Measurements from ENCODE around the gene PNMA6A. TPM values are rescaled to one million over a fixed set of nuclear protein-coding genes. Genes with fewer than 3 reads are reported as not detected.

Gene PNMA6A
- total and polyA plus RNA-seq, 2 of the 13 experiments (the other 11 are each of a cell fraction or from before 2014, with no cell fraction given), result 0.11 to 0.66 TPM

- in situ Hi-C loops (cut with HindIII; ENCODE audit: extremely low pct_ligation_motif_present, low pct_unique_long_range_greater_than_20kb), result no loop called here
- Histone ChIP-seq H3K9me3 (ENCODE audit: low read length) (no peaks in the 10 kb centered on the region), H4K20me1 (ENCODE audit: insufficient read depth, low read length) (no peaks in the 10 kb centered on the region), H3K4me2 (ENCODE audit: low read depth, low read length) (no peak overlapping the region), H3K4me1 (ENCODE audit: insufficient read depth, low read length) (peaks cover 8% of the 10 kb centered on the region), H3K79me2 (ENCODE audit: insufficient read depth, low read length) (no peaks in the 10 kb centered on the region), H2AFZ (ENCODE audit: low read length) (no peak overlapping the region), H3K9ac (ENCODE audit: insufficient read depth, low read depth, low read length) (no peak overlapping the region), H3K36me3 (replicated peaks in 1 of 2; ENCODE audit: control insufficient read depth in 1 of 2, insufficient read depth in 2 of 2, low read length in 2 of 2) (no peaks in the 10 kb centered on the region), H3K27me3 (ENCODE audit: control insufficient read depth in 1 of 2, insufficient read depth in 2 of 2, low read length in 2 of 2) (no peaks in the 10 kb centered on the region), H3K4me3 (replicated peaks in 1 of 3; ENCODE audit: insufficient read depth in 1 of 3, low read depth in 2 of 3, low read length in 3 of 3) (no peak overlapping the region), H3K27ac (ENCODE audit: extremely low read length, insufficient read depth, low read length) (no peak overlapping the region)
- ATAC-seq (no peak), DNase-seq (ENCODE audit: low spot score) (no peak), FAIRE-seq (no peak)
- TF ChIP-seq TRIM24 (CRISPR knock-in tag; IDR thresholded peaks at IDR 0.05), result no peak
- no peak for TF ChIP-seq UBTF (CRISPR knock-in tag; IDR thresholded peaks at IDR 0.05)
- no peak for TF ChIP-seq HNRNPLL (IDR thresholded peaks at IDR 0.05; ENCODE audit: low read depth, low read length, poor library complexity, severe bottlenecking)
- no peak for TF ChIP-seq GABPB1 (CRISPR knock-in tag; IDR thresholded peaks at IDR 0.05)
- no peak for TF ChIP-seq SMAD1 (CRISPR knock-in tag; IDR thresholded peaks at IDR 0.05; ENCODE audit: borderline replicate concordance, low read depth)
- TF ChIP-seq RERE (CRISPR knock-in tag; IDR thresholded peaks at IDR 0.05; ENCODE audit: low read depth), result no peak
- TF ChIP-seq ZSCAN30 (CRISPR knock-in tag; IDR thresholded peaks at IDR 0.05), result no peak
- TF ChIP-seq ZNF329 (CRISPR knock-in tag; IDR thresholded peaks at IDR 0.05; ENCODE audit: low read depth), result no peak
- no peak for TF ChIP-seq ZNF503 (CRISPR knock-in tag; IDR thresholded peaks at IDR 0.05)
- no peak for TF ChIP-seq MYNN (CRISPR knock-in tag; IDR thresholded peaks at IDR 0.05; ENCODE audit: low read depth)
- WGBS (ENCODE audit: low lambda C conversion rate), result no CpG with 5 or more reads among the region's 14 CpGs
- POLR2A ChIA-PET, result no interaction called here
- CTCF ChIA-PET (ENCODE audit: low intra/inter-chr PET ratio, low total read pairs), result no interaction called here
- no TSS peak for BruUV-seq (replicated peaks)
- intact Hi-C loops (cut with micrococcal nuclease; ENCODE audit: unreplicated experiment), result no loop called here
Observed at GRCh38 chrX:153075366-153075765, 3.1 kb downstream of the PNMA6A start.
